NT2/D1 (cell line): ENCODE measurements around the gene HCFC1R1.

Experiments
- DNase-seq: peaks from one replicate; pipeline ENCODE4 v3.0.0-alpha.2; 2011; ENCODE audit warnings: low read depth, low spot score
- H3K27me3 ChIP-seq: 2 replicates; pipeline ENCODE4 v1.6.0; 2011; ENCODE audit warnings: mild to moderate bottlenecking; ENCODE audit not compliant: insufficient read length, insufficient read depth
- H3K36me3 ChIP-seq: 2 replicates; pipeline ENCODE4 v1.6.1; 2011; ENCODE audit warnings: mild to moderate bottlenecking, low read length, mixed read lengths; ENCODE audit not compliant: insufficient read depth, insufficient read length
- H3K4me1 ChIP-seq: 2 replicates; pipeline ENCODE4 v1.5.1; 2011; ENCODE audit not compliant: insufficient read depth, insufficient read length
- H3K4me3 ChIP-seq: 2 replicates; pipeline ENCODE4 v1.5.1; 2011; ENCODE audit warnings: low read depth; ENCODE audit not compliant: insufficient read length
- H3K9ac ChIP-seq: 2 replicates; pipeline ENCODE4 v1.6.0; 2011; ENCODE audit warnings: low read depth; ENCODE audit not compliant: insufficient read length
- H3K9me3 ChIP-seq: 2 replicates; pipeline ENCODE4 v1.5.1; 2011; ENCODE audit warnings: mild to moderate bottlenecking, low read length; ENCODE audit not compliant: insufficient read depth
- SUZ12 ChIP-seq: IDR thresholded peaks from 2 replicates; pipeline ENCODE4 v1.6.1; 2011; ENCODE audit not compliant: insufficient read length, insufficient read depth; ENCODE audit errors: extremely low read depth
- YY1 ChIP-seq: IDR thresholded peaks from 2 replicates; pipeline ENCODE4 v1.6.1; 2011; ENCODE audit not compliant: insufficient read length, insufficient read depth
- ZNF274 ChIP-seq: IDR thresholded peaks from 2 replicates; pipeline ENCODE4 v1.6.1; 2011; ENCODE audit warnings: mild to moderate bottlenecking, low read depth, low read length

HCFC1R1 gene

GRCh38 chr16:3026003-3026378, 2.2 kb upstream of the HCFC1R1 start:
- no peak overlapping the region for H3K4me3 ChIP-seq
- TF ChIP-seq SUZ12 (no peak), YY1 (no peak), ZNF274 (no peak)

GRCh38 chr16:3025032-3026002, 1.6 kb upstream of the HCFC1R1 start:
- TF ChIP-seq ZNF274 (no peak), YY1 (no peak)
- Histone ChIP-seq H3K4me1 (peaks cover 21% of the 10 kb centered on the region), H3K9ac (no peak overlapping the region), H3K36me3 (peaks cover 47% of the 10 kb centered on the region), H3K27me3 (peaks cover 7% of the 10 kb centered on the region), H3K4me3 (no peak overlapping the region), H3K9me3 (no peaks in the 10 kb centered on the region)
- no peak for DNase-seq

More at GRCh38 chr16:3026003-3026378, 2.2 kb upstream of the HCFC1R1 start:
- no peaks in the 10 kb centered on the region for H3K9me3 ChIP-seq
- H3K27me3 ChIP-seq: peaks cover 7% of the 10 kb centered on the region
- peaks cover 24% of the 10 kb centered on the region for H3K4me1 ChIP-seq
- DNase-seq: no peak
- no peak overlapping the region for H3K9ac ChIP-seq
- H3K36me3 ChIP-seq: peaks cover 47% of the 10 kb centered on the region

GRCh38 chr16:3023415-3023668, 400 bp downstream of the HCFC1R1 start:
- Histone ChIP-seq H3K4me1 (peaks cover 12% of the 10 kb centered on the region), H3K27me3 (peaks cover 7% of the 10 kb centered on the region), H3K36me3 (peaks cover 42% of the 10 kb centered on the region), H3K9ac (peak overlapping the region; percentile 100), H3K9me3 (no peaks in the 10 kb centered on the region), H3K4me3 (peak overlapping the region; percentile 97)
- no peak for DNase-seq
- TF ChIP-seq SUZ12 (no peak), ZNF274 (no peak), YY1 (no peak)

GRCh38 chr16:3022684-3023414, 893 bp downstream of the HCFC1R1 start:
- peaks cover 7% of the 10 kb centered on the region for H3K27me3 ChIP-seq
- TF ChIP-seq YY1 (no peak), ZNF274 (no peak), SUZ12 (no peak)
- no peaks in the 10 kb centered on the region for H3K9me3 ChIP-seq
- DNase-seq: no peak
- peaks cover 42% of the 10 kb centered on the region for H3K36me3 ChIP-seq
- H3K4me1 ChIP-seq: peaks cover 12% of the 10 kb centered on the region
- peak overlapping the region; percentile 97 for H3K4me3 ChIP-seq
- peak overlapping the region; percentile 100 for H3K9ac ChIP-seq

GRCh38 chr16:3022208-3022683, 1.5 kb downstream of the HCFC1R1 start:
- Histone ChIP-seq H3K9me3 (no peaks in the 10 kb centered on the region), H3K36me3 (peaks cover 40% of the 10 kb centered on the region), H3K4me3 (peak overlapping the region; percentile 97), H3K27me3 (peaks cover 4% of the 10 kb centered on the region), H3K9ac (peak overlapping the region; percentile 100), H3K4me1 (peaks cover 9% of the 10 kb centered on the region)
- DNase-seq: no peak
- TF ChIP-seq ZNF274: no peak

- Histone ChIP-seq H3K4me1 (peaks cover 6% of the 10 kb centered on the region), H3K27me3 (peaks cover 3% of the 10 kb centered on the region), H3K9me3 (no peaks in the 10 kb centered on the region), H3K9ac (peak overlapping the region; percentile 100), H3K36me3 (peaks cover 39% of the 10 kb centered on the region), H3K4me3 (peak overlapping the region; percentile 97)
- TF ChIP-seq SUZ12 (no peak), ZNF274 (no peak), YY1 (no peak)
- DNase-seq: no peak
Observed at GRCh38 chr16:3021449-3022207, 2.1 kb downstream of the HCFC1R1 start.
